Adrenal gland (tissue), 12 donors: Measurements from ENCODE around the gene FGD4. TPM values are rescaled to one million over a fixed set of nuclear protein-coding genes. Genes with fewer than 3 reads are reported as not detected.
"Not testable (repeated sequence)": the region's sequence is repeated elsewhere in the genome, so short reads cannot be mapped to it uniquely, and the experiment has no call there.

ENCODE experiments used
- DNase-seq, 7 donors: peaks; one replicate each; pipeline ENCODE4 v3.0.0-alpha.2; 2019 to 2020
- H3K27ac ChIP-seq, 5 donors: fragments of 200-600 bp; sonication (generic) in 4 of 5; 1 replicate in 3 of 5; 2 replicates in 2 of 5; pipeline versions ENCODE4 v1.5.1 to v1.8.0; 2016 to 2020; ENCODE audit warnings: mild to moderate bottlenecking in 1 of 5
- H3K27me3 ChIP-seq: fragments of 200-600 bp; 2 replicates; pipeline ENCODE4 v1.8.0; 2021
- H3K36me3 ChIP-seq, 2 donors: fragments of 200-600 bp; replicated peaks in 1 of 2; 1 replicate in 1 of 2; 2 replicates in 1 of 2; pipeline versions ENCODE4 v1.5.1 to v1.8.0; 2018 to 2022
- H3K4me1 ChIP-seq, 2 donors: fragments of 200-600 bp; replicated peaks in 1 of 2; 1 replicate in 1 of 2; 2 replicates in 1 of 2; pipeline versions ENCODE4 v1.5.1 to v1.8.0; 2018 to 2021
- H3K4me3 ChIP-seq, 4 donors: fragments of 200-600 bp; sonication (generic) in 3 of 4; one replicate each; pipeline ENCODE4 v1.5.1; 2016 to 2018
- H3K9me3 ChIP-seq, 3 donors: fragments of 200-600 bp; sonication (generic) in 1 of 3; replicated peaks in 1 of 3; 1 replicate in 2 of 3; 2 replicates in 1 of 3; pipeline versions ENCODE4 v1.5.1 to v1.8.0; 2016 to 2021
- CTCF ChIP-seq, 6 experiments: fragments of 450-650 bp in 4 of 6; fragments of 200-600 bp in 2 of 6; sonication (generic) in 1 of 6; IDR thresholded peaks; 1 replicate in 5 of 6; 2 replicates in 1 of 6; pipeline versions ENCODE4 v1.5.1 to v1.8.0; 2016 to 2021; ENCODE audit warnings: antibody characterized with exemption in 6 of 6, mild to moderate bottlenecking in 2 of 6, moderate library complexity in 1 of 6
- POLR2A ChIP-seq, 2 donors: fragments of 450-650 bp; IDR thresholded peaks; one replicate each; pipeline ENCODE4 v1.6.1; 2017; ENCODE audit warnings: antibody characterized with exemption in 2 of 2, mild to moderate bottlenecking in 2 of 2, moderate library complexity in 1 of 2
- WGBS, 4 donors: extraction: QIAGEN DNeasy Blood & Tissue Kit in 2 of 4; methylation state at CpG; one replicate each; pipeline versions ENCODE4 v1.1.5 to v1.1.7; 2013 to 2017; 5-methylcytosine and 5-hydroxymethylcytosine counted together
- intact Hi-C, 2 donors: fragments of 100-400 bp; cut with DNase I; formaldehyde crosslinking; loops; one replicate each; pipeline versions ENCODE4 v1.14.1 to v1.15.0; 2022 to 2023
- polyA plus RNA-seq, 3 donors: library from polyadenylated mRNA; stranded (reverse); fragments of 200-250 nt in 2 of 3; fragments of 350-450 nt in 1 of 3; fragmentation: Illumina TruSeq in 1 of 3; extraction: RNeasy Lipid Tissue Mini Kit (QIAGEN cat#74804) in 1 of 3; gene quantifications; one replicate each; pipeline ENCODE4 v1.2.3, GENCODE V29; 2013 to 2014
- total RNA-seq, 9 donors: library from RNA; depleted of rRNA in 4 of 9; stranded (reverse); fragments of >200 nt in 4 of 9; fragments of 120-200 nt in 1 of 9; fragmentation: NEBNext Ultra II Directional in 1 of 9; extraction: Animal tissue kit (Norgen Biotek cat#: 25700) in 1 of 9; gene quantifications; one replicate each; pipeline versions ENCODE4 v1.1.0 to v1.2.4, GENCODE V29; 2013 to 2023
- donor health status: healthy with polysubstance abuse.
- donor health status: Bipolar disorder and iron deficiency.
- donor health status: DM: yes; HTN: yes; CAD: no.
- donor health status: DM: no; HTN: no; CAD: no.
- donor health status: DM: no; HTN: no; CAD: no.
- donor health status: DM: yes; HTN: yes; CAD: no.

Gene FGD4
- total and polyA plus RNA-seq, 12 donors, result 1.7 to 38.5 (median 16.6) TPM

GRCh38 chr12:32532951-32533350, 133.6 kb downstream of the FGD4 start:
- Histone ChIP-seq H3K9me3 (no peaks in the 10 kb centered on the region), H3K4me3 (no peak overlapping the region), H3K4me1 (peaks cover 0 to 37% of the 10 kb centered on the region in 2 donors), H3K27ac (no peak overlapping the region), H3K27me3 (no peaks in the 10 kb centered on the region), H3K36me3 (no peaks in the 10 kb centered on the region)
- no peak for DNase-seq
- intact Hi-C loops, result no loop called here
- no peak for TF ChIP-seq CTCF (IDR thresholded peaks at IDR 0.05)
- no peak for TF ChIP-seq POLR2A (IDR thresholded peaks at IDR 0.05)

GRCh38 chr12:32533506-32533905, 134.1 kb downstream of the FGD4 start:
- H3K9me3 ChIP-seq, H3K27me3 ChIP-seq, H3K36me3 ChIP-seq, intact Hi-C loops, DNase-seq: not testable (repeated sequence)
- H3K4me1 ChIP-seq, result peaks cover 0 to 37% of the 10 kb centered on the region in 2 donors
- peak overlapping the region in 1 of 4 donors; percentile 54 for H3K4me3 ChIP-seq
- H3K27ac ChIP-seq, result peak overlapping the region in 3 of 5 donors; percentile 70 to 76 (median 72)
- 62 to 74% (median 69%) methylated on average over 10 of the region's 10 CpGs for WGBS, 4 donors

- Histone ChIP-seq H3K27me3 (no peaks in the 10 kb centered on the region), H3K36me3 (no peaks in the 10 kb centered on the region), H3K4me1 (peaks cover 0 to 37% of the 10 kb centered on the region in 2 donors), H3K9me3 (no peaks in the 10 kb centered on the region), H3K4me3 (peak overlapping the region in 2 of 4 donors; percentile 15 to 54), H3K27ac (peak overlapping the region; percentile 2 to 76 (median 70))
- TF ChIP-seq CTCF (IDR thresholded peaks at IDR 0.05) (no peak), POLR2A (IDR thresholded peaks at IDR 0.05) (peak in 1 of 2 donors; percentile 72)
- peak; percentile 53 to 79 (median 70) for DNase-seq
- intact Hi-C loops, result no loop called here
- WGBS, 4 donors, result 2 to 5% (median 3%) methylated on average over 6 of the region's 6 CpGs
Measured at GRCh38 chr12:32533971-32534590, 134.7 kb downstream of the FGD4 start.

- no peak for DNase-seq
- WGBS, 4 donors, result 15 to 24% (median 18%) methylated on average over 1 of the region's 1 CpG
- Histone ChIP-seq H3K27ac (peak overlapping the region; percentile 2 to 76 (median 70)), H3K4me3 (peak overlapping the region in 2 of 4 donors; percentile 15 to 54), H3K9me3 (no peaks in the 10 kb centered on the region), H3K36me3 (no peaks in the 10 kb centered on the region), H3K27me3 (no peaks in the 10 kb centered on the region), H3K4me1 (peaks cover 0 to 37% of the 10 kb centered on the region in 2 donors)
- TF ChIP-seq CTCF (IDR thresholded peaks at IDR 0.05) (no peak), POLR2A (IDR thresholded peaks at IDR 0.05) (no peak)
- intact Hi-C loops, result no loop called here
Measured at GRCh38 chr12:32534698-32535097, 135.3 kb downstream of the FGD4 start.
